ENCODE measurements around the gene FGF12. TPM values are rescaled to one million over a fixed set of nuclear protein-coding genes. Genes with fewer than 3 reads are reported as not detected.

FGF12 gene
- total RNA-seq, 2 donors from 2014 or later, result 0.21 to 0.56 TPM

DNA sequence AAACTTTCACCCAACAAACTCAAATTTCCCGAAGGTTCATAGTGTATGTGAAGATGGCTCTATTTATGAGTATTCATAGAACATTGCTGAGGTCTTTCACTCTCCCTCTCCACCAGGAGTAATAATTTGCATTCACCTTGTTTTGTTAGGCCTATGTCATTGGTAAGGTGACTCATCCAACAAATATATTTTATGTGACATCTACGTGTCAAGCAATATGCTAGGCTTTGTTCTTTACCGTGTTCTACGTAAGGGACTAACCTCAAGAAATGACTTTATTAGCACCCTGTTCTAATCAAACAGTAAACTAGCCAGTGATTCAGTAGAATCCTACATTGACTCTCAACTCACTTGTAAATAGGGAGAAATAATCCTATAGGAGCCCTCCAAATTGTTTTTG lies 334.4 kb downstream of the FGF12 start:
- ATAC-seq, result no peak
- intact Hi-C loops (cut with DNase I, micrococcal nuclease), result no loop called here
- no peak for DNase-seq

DNA sequence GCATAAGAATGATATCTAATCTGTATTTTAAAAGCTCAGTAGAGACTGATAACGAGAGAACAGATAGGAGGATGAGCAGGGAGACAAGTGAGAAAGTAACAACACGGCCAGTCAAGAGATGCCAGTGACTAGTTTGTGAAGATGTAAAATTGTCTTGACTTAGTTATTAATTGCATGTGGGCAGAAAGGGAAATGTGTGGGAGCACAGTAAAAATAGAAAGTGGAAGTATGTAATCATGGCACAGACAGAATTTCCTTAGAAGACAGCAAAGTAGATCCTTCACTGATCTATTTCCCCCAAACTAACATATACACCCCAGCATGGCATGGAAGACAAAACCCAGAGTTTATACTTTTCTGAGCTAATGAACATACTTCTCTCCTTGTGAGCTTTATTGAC lies 344.5 kb downstream of the FGF12 start:
- DNase-seq, result no peak
- intact Hi-C loops (cut with DNase I, micrococcal nuclease), result no loop called here
- ATAC-seq, result no peak

- no peak for ATAC-seq
- intact Hi-C loops (cut with DNase I, micrococcal nuclease), result no loop called here
These were observed 353.8 kb downstream of the FGF12 start for GRCh38 chr3:192373586-192373985.

DNA sequence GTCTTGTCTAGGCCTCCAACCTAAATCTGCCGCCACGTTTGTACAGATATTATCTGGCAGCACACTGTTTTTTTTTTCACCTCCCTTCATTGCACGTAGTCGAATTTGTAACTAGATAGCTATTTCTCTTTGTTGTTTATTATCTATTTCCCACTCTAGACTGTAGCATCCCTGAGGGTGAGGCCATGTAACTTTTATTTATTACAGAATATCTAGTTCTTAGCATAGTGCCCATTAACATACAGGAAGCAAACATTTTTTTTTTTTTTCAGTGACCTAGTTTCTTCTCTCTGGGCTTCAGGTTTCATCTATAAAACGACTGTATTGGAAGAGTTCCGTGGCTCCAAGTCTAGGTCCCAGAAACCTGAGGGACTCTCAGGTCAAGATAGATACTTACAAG lies 354.3 kb downstream of the FGF12 start:
- intact Hi-C loops (cut with DNase I, micrococcal nuclease), result no loop called here
- no peak for ATAC-seq
- DNase-seq, result no peak

More at GRCh38 chr3:192373586-192373985, 353.8 kb downstream of the FGF12 start:
- no peak for DNase-seq

DNA sequence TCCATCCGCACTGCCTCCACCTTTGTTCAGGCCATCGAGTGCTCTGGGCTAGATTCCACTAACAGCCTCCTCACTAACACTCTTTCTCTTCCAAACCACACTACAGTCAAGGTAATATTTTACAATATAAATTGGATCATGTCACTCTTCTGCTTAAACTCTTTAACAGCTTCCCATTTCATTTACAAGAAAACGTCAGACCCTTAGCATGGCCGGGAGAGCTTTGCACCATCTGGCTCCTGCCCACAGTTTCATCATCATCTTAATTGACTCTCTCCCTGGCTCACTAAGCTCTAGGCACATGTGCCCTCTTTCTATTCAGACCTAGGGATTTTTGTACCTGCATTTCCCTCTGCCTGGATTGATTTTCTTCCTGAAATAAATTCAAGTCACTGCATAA lies 354.7 kb downstream of the FGF12 start:
- intact Hi-C loops (cut with DNase I, micrococcal nuclease), result no loop called here
- no peak for DNase-seq
- ATAC-seq, result no peak

DNA sequence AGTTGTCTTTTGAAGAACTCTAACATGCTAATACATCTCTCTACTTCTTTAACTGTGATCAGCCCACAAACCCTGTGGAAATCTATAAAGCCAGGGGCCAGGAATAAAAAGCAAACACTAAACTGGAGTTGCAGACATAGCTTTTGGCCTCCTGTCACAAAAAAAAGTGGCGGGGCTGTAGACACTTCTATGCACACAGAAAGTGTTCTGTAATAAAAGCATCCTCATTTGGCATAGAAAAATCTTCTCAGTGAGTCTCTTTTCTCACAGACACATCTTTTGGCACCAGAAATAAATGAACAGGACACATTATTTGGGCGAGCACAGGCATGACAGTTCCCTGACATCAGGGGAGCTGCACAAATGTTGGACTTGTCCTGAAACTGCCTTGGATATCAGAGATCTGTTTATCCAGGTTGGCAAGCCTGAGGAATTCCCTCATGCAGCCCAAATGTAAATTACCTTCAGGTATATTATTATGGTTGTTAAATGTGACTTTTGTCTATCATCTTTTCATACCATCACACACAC lies 355.4 kb downstream of the FGF12 start:
- ATAC-seq (no peak), DNase-seq (no peak)
- intact Hi-C loops (cut with DNase I, micrococcal nuclease), result no loop called here

- no peak for DNase-seq
- ATAC-seq, result no peak
- intact Hi-C loops (cut with DNase I, micrococcal nuclease), result no loop called here
These were observed 359.7 kb downstream of the FGF12 start for GRCh38 chr3:192367616-192368015.

DNA sequence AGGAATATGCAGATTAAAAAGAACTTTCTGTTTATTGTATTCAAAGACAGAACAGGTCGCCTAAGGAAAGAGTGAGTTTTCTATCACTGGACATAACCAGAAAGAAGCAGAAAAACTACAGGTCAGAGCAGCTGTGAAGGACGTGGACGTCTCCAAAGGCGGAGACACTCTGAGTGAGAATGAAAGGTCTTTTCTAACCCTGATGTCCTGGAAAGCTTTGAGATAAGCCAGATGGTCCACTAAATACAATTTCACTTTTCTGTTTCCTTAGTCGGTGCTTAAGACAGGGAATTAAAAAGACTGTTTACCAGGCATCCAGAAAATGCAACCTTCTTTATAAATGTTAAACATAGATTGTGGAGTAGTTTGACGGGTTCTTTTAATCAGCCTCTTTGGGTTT lies 360.4 kb downstream of the FGF12 start:
- intact Hi-C loops (cut with DNase I, micrococcal nuclease), result no loop called here
- ATAC-seq, result no peak
- no peak for DNase-seq

- ATAC-seq (no peak), DNase-seq (no peak)
- intact Hi-C loops (cut with DNase I, micrococcal nuclease), result no loop called here
These were observed 361.8 kb downstream of the FGF12 start for GRCh38 chr3:192365571-192365970.

GRCh38 chr3:192364316-192364715 lies 363.0 kb downstream of the FGF12 start:
- DNase-seq, result no peak
- no peak for ATAC-seq
- intact Hi-C loops (cut with DNase I, micrococcal nuclease), result no loop called here

DNA sequence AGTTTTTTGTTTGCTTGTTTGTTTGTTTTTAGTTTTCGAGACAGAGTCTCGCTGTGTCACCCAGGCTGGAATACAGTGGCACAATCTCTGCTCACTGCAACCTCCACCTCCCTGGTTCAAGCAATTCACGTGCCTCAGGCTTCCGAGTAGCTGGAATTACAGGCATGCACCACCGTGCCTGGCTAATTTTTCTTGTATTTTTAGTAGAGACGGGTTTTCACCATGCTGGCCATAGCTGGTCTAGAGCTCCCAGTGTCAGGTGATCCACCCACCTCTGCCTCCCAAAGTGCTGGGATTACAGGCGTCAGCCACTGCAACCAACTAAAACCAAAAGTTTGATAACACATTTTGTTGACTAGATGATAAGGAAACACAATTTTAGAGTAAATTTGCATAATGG lies 372.7 kb downstream of the FGF12 start:
- DNase-seq, result no peak
- intact Hi-C loops (cut with DNase I, micrococcal nuclease), result no loop called here
- ATAC-seq, result no peak

DNA sequence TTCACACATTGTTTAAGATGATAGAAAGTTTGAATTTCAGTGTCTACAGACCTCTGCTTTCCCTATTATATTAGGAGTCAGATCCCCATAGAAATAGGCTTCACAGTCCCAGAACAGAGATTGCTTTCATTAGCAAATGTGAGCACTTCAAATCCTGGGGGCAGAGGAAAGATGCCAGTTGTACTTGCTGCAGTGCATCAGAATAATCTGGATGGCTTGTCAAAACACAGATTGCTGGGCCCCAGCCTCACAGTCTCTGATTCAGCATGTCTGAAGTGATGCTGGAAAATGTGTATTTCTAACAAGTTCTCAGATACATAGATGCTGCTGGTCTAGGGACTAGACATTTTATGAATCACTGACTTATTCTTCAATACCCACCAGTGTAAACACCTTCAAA lies 375.2 kb downstream of the FGF12 start:
- no peak for ATAC-seq
- intact Hi-C loops (cut with DNase I, micrococcal nuclease), result no loop called here

DNA sequence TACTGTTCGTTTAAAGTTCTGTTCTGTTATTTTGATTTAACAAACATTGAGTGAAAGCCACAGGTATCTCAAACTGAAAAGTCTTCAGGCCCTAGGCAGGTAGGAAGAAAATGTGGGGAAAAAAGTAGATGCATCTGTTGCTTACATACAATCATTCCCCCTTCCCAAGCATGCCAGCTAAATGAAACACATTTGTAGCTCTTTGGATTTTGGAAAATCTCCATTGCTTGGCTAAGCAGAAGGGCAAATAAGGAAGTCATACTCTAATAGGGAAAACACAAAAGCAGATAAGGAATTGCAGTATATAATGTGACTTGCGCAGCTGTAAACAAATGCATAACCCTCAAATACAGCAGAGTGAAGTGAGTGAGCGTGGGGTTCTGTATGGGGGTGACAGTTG lies 375.9 kb downstream of the FGF12 start:
- intact Hi-C loops (cut with DNase I, micrococcal nuclease), result no loop called here

More for the DNA sequence above, 375.2 kb downstream of the FGF12 start:
- no peak for DNase-seq

DNA sequence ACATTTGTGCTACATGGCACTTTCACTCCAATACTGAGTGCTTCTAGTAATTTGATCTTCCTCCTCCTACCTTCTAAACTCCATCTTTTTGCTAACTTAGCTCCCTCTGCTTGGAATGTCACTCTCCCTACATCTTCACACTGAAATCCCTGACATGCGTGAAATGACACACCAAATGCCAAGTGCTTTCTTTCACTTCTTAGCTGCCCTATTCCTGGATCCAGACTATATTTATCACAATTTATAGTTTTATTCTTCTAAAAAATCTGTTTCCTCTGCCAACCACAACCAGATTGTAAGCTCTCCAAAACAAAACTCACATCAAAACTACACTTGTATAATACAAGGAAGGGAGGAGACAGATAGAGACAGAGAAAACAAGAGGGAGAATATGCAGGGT lies 387.3 kb downstream of the FGF12 start:
- ATAC-seq (no peak), DNase-seq (no peak)
- intact Hi-C loops (cut with DNase I, micrococcal nuclease), result no loop called here

More for the DNA sequence above, 375.9 kb downstream of the FGF12 start:
- DNase-seq (no peak), ATAC-seq (no peak)

GRCh38 chr3:192339214-192339613 lies 388.1 kb downstream of the FGF12 start:
- ATAC-seq, result no peak
- intact Hi-C loops (cut with DNase I, micrococcal nuclease), result no loop called here
- no peak for DNase-seq

GRCh38 chr3:192336286-192336685 lies 391.1 kb downstream of the FGF12 start:
- no peak for ATAC-seq
- DNase-seq, result no peak
- intact Hi-C loops (cut with DNase I, micrococcal nuclease), result no loop called here

DNA sequence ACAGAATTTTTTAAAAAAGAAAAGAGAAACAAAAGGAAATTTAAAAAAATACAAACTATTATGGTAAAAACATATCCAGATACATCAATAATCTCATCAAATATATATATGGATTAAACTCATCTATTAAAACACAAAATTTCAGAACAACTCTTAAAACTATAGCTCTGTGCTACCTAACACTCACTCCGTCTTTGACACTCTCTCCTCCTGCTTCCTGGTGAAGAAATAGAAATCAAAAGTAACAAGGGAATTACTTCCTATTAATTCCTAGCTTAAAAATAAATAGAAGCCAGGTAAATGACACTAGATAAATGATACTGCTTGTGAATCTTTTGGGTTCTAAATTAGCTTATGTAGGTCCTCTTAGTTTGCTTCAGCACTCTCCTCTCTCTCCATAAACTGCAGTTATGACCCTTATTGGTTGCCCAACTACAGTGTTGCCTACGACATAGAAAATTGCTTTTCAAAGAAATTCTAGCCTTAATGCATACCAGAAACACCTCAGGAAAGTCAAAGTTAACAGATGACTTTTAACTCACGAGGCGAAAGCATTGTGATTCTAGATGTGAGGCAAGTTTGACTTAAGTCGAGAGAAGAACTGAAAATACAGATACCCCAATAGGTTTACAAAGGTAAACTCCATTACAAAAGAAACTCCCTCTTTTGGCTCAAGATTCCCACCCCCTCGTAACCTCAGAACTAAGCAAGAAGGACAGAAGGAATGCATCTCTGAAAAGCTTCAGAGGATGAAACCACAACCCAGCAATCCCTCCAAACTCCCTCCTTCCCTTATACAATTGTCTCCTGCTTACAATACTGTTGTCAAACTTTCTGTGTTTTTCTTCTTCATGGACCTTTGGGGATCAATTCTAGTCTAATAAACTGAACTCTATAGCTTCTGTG lies 394.7 kb downstream of the FGF12 start:
- ATAC-seq (no peak), DNase-seq (no peak)

GRCh38 chr3:192331749-192332385 lies 395.5 kb downstream of the FGF12 start:
- DNase-seq, result no peak
- ATAC-seq, result no peak
- intact Hi-C loops (cut with DNase I, micrococcal nuclease), result no loop called here

More for the DNA sequence above, 394.7 kb downstream of the FGF12 start:
- intact Hi-C loops (cut with DNase I, micrococcal nuclease), result no loop called here

DNA sequence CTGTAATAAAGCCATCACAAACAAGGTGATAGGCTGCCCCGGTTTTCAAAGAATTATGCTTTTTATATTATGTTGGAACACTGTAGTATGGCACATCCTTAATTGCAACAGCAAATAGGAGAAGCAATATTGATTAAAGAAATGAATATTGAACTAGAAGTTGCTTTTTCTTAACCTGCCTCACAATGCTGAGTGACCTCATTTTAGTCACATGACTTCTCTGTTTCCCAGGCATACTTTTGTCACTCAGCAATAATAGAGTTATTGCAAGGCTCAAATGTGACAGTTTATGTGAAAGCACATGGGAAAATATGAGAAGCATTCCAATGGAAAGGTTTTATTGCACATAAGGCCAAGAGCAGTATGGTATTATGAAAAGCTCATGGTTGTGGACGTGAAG lies 400.7 kb downstream of the FGF12 start:
- intact Hi-C loops (cut with DNase I, micrococcal nuclease), result no loop called here
- ATAC-seq (no peak), DNase-seq (no peak)

DNA sequence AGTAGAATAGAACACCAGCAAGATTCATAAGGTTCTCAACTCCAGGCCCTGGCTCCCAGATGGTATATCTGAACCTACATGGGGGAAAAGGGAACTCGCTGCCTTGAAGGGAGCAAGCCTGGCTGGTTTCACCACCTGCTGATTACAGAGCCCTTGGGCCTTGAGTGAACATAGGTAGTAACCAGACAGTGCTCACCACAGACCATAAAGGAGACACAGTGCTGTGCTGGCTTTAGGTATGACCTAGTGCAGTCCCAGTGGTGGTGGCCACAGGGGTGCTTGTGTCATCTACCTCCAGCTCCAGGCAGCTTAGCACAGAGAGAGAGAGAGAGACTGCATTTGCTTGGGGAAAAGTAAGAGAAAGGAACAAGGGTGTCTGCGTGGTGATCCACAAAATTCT lies 409.8 kb downstream of the FGF12 start:
- intact Hi-C loops (cut with DNase I, micrococcal nuclease), result no loop called here
- ATAC-seq (no peak), DNase-seq (no peak)
